Measurements from ENCODE around the gene ACIN1. TPM values are rescaled to one million over a fixed set of nuclear protein-coding genes. Genes with fewer than 3 reads are reported as not detected.
A peak's percentile ranks its signal among the peaks of the same experiment; 100 is the strongest.

ACIN1 gene
- total RNA-seq, 1 donor from 2014 or later, result 196 TPM

- peak; percentile 90 for DNase-seq (ENCODE audit: low spot score)
Measured at GRCh38 chr14:23057757-23058653, 36.9 kb downstream of the ACIN1 start.

DNA sequence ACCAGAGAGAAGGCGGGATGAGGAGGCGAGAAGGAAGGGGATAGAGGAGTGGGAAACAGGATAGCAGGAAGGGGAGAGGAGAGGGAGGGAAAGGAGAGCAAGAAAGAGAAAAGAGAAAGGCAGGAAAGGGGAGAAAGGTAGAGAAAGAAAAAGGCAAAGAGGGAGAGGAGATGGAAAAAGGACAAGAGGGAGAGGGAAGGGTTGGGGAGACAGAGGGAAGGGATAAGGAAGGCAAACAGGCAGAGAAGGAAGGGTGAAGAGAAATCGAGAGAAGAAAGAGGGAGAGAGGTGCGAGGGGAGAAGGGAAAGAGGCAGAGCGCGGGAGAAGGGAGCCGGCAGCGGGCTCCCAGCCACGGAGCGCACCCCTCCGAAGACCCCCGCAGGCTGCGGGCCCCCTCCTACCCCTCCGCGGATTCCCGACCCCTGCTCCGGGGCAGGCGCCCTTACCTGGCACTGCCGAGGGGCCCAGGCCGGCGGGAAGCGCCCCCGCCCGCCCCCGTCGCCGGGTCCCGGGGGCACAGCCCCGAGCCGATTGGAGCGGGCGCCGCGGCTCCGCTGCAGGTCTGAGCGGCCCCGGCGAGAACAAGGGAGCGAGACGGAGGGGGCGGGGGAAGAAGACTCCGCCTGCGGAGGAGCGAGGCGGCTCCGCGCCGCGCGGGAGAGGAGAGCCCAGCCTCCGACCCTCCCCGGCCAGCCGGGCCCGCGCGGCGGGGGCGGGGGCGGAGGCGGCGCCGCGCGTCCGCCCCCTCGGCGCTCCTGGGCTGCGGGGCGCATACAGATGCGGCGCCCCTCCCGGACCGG lies 37.8 kb downstream of the ACIN1 start, which contains the start of gene CDH24:
Gene CDH24 (minus strand): TSS at position 565 of the 801 bp plus-strand sequence. CDS start 1,787 bp downstream, outside the sequence.
- peak; percentile 74 for DNase-seq (ENCODE audit: low spot score)

DNA sequence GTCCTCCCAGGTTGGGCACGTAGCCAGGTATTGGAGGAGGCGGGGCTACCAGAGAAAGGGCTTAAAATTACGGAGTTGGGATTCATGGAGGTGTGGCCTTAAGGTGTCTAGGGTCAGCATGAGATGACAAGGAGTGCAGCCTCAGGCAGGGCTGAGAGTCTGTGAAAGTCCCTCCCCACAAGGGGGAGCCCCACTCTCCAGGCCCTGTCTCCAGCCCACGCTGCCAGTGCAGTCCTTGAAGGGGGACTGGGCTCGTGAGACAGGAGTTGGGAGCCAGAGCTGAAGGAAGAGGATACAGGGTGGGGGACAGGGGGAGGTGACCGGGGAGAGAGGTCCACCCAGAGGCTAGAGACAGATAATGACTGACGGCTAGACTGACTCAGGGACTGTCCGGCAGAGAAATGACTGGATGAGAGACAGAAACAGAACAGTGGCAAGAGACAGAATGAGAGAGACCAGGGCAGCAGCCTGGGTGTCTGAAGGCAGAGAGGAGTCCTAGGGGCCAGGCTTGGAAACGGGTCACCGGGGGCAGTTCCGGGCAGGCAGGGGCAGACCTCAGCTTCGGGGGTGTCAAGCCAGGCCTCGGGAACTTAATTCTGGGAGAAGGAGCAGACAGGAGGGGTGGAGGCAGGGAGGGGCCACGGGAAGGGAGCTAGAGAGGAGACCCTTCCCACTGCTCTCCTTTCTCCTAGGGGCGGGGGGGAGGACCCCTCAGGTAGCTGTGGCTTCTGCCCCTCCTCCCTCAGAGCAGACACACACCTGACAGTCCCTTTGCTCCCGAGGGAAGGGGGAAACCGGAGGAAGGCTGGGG lies 38.6 kb downstream of the ACIN1 start:
- DNase-seq (ENCODE audit: low spot score), result peak; percentile 61

GRCh38 chr14:23055621-23056144 lies 39.3 kb downstream of the ACIN1 start:
- DNase-seq (ENCODE audit: low spot score), result no peak

GRCh38 chr14:23055147-23055550 lies 39.8 kb downstream of the ACIN1 start:
- DNase-seq (ENCODE audit: low spot score), result no peak

DNA sequence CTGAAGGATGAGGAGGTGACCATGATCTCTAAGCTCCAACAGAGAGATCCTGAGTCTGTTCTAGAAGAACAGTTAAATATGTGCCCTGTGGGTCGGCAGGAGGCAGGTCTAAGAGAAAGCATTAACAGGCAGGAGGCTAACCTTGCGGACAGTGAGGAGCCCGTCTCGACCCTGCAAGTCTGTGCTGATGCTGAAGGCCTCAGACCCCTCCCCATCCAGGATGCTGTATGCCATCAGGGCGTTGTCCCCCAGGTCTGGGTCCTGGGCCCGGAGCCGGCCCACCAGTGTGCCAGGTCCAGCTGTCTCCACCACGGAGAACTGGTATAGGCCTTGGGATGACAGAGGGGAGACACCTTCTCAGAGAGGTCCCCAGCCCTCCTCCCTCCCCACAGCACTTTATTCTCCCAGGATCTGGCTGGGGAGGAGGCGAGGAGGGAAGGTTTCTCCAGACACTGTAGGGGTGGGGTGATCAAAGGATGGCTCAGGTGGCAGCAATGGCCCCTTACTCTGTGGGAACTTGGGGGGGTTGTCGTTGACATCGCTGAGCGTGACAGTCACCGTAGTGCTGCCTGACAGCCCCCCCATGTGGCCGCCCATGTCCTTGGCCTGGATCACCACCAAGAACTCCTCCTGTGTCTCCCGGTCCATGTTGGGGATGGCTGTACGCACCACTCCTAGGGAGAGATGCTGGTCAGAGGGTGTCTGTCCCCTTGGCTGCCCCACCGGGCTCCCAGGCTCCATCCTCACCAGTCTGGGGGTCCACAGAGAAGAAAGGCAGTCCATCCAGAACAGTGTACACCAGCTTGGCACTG lies 40.7 kb downstream of the ACIN1 start:
- no peak for DNase-seq (ENCODE audit: low spot score)

DNA sequence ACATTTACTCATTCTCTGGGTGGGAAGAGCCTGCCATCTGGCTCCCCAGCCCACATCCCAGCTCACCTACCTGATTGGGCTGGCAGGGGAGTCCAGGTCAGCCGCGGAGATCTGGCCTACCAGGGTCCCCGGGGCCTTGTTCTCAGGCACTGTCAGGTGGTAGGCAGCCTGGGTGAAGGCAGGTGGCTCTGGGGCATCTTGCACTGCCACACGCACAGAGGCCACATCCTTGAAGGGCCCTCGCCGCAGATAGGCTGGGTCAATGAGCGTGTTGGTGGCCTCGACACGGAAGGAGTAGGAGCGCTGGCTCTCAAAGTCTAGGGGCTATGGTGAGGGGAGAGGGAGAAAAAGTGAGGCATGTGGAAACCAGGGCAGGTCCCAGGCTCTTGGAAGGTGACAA lies 41.5 kb downstream of the ACIN1 start:
- no peak for DNase-seq (ENCODE audit: low spot score)

DNA sequence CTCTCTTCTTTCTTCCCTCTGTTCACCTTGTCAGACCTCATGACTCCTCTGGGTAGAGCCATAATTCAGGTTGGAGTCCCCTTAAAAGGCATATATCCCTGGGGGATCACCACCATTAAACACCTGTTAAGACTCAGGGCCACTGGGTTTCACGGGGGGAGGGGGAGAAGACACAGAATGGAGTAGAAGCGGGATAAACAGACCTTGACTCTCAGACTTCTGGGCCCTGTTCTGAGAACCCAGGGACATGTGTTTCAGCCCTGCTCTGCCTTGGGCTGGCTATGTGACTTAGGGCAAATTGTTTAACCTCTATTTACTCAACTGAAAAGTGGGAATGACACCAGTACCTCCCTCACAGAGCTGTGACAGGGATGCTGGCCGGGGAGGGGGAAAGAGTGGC lies 42.3 kb downstream of the ACIN1 start:
- no peak for DNase-seq (ENCODE audit: low spot score)

DNA sequence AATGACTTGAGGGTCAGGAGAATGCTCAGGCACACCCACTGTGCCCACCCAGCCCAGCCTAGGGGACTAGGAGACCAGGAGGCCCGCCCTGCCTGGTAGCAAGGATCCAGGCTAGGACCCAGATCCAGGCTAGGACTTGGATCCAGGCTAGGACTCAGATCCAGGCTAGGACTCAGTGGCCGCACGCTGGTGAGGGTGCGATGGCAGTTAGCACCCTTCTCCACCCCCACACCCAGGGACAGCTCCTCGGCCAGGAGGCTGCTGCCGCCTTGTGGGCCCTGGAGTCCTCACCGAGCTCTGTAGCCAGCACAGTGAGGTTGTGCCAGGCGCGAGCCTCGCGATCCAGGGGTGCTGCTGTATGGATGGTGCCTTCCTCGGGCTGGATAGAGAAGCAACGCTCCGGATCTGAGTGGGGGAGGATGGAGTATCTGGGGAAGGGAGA lies 42.7 kb downstream of the ACIN1 start:
- DNase-seq (ENCODE audit: low spot score), result no peak

- DNase-seq (ENCODE audit: low spot score), result no peak
Measured at GRCh38 chr14:23051141-23052057, 43.5 kb downstream of the ACIN1 start.

- DNase-seq (ENCODE audit: low spot score), result no peak
Measured at GRCh38 chr14:23049011-23049410, 45.9 kb downstream of the ACIN1 start.

- DNase-seq (ENCODE audit: low spot score), result no peak
Measured at GRCh38 chr14:23047751-23048693, 46.9 kb downstream of the ACIN1 start.

DNA sequence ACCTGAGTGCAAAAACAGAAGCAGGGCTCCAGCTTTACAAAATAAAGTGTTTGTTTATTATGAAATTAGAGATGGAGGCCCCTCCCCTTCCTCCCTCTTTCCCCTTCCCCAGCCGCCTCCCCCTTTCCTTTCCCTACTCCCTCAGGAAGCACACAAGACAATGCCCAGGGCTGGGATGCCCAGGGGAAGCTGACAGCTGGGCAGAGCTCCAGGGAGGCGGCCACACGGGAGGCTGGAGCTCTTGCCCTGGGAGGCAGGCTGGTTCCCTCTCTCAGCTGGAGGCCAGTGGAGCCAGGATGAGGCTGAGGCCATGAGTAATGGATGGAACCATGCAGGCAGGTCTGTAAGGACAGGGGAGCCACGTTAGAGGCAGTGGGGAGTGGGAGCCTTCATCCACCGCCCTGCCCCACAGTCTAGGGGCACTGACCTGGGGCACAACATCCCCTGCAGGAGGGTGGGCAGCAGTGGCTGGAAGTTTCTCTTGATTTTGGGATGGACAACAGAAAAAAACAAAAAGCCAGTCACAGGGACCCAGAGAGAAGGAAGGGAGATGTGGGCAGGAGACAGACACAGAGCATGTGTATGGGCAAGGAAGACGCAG lies 47.8 kb downstream of the ACIN1 start:
- DNase-seq (ENCODE audit: low spot score), result no peak

- no peak for DNase-seq (ENCODE audit: low spot score)
Measured at GRCh38 chr14:23045419-23046357, 49.2 kb downstream of the ACIN1 start.

DNA sequence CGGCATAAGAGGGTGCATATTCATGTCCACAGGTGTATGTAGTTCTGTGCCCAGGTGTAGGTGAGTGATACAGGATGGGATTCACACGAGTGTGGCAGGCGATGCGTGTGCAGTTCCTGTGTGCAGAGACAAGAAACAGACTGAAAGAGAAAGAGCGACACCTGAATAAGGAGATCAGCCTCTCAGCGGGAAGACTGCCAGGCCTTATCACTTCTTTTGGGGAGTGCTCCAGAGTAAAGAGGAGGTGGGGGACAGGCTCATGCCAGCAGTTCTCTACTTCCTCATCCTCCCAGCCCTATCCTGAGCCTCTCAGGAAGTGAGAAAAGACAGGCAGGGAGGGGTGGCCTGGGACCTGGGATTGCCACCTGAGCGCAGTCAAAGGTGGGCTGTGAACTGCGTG lies 50.1 kb downstream of the ACIN1 start:
- no peak for DNase-seq (ENCODE audit: low spot score)

DNA sequence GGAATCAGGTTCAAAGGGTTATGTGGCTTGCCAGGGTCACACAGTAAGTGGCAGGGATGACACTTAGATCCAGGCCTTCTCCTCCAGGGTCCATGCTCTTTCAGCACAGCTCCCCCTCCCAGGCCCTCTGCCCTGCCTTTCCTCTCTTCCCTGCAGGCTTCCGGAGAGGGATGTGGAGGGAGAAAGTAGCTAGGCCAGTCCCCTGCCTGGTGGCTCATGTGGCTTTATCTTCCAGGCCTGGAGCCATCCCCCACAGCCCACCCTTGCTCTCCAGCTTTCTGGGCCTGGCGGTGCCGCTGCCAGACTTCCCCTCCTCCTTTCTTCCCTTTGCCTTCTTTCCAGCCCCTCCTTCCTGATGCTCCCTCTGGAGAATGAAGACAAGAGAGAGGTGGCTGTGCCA lies 51.2 kb downstream of the ACIN1 start:
- no peak for DNase-seq (ENCODE audit: low spot score)

- no peak for DNase-seq (ENCODE audit: low spot score)
Measured at GRCh38 chr14:23043145-23043544, 51.8 kb downstream of the ACIN1 start.
